ENCODE results near the gene DOC2A.

DOC2A gene

DNA sequence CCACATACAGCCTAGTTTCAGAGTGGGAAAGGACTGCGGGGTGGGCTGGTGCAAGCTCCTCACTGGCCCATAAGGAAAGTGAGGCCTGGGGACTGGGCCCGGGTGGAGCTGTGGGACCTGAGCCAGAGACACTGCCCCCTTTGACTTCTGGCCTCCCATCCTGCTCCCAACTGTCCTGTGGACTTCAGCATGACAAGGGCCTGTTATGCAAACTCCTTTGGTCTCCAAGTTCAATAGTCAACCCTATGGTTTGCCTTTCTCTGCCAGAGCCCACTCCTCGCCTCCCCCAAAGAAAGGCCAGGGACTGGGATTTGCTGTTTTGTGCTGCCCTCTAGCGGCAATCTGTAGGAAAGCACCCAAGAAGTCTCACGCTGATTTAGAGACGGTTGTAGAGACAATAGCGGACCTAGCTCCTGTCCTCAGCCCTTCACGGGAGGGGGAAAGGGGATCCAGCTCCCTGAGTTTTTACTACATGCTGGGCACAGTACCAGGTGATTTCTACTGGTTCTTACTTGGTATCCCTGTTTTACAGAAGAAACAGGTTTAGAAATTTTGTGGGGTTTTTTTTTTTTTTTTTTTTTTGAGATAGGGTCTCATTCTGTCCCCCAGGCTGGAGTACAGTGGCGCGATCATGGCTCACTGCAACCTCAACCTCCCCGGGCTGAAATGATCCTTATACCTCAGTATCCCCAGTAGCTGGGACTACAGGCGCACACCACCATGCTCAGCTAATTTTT, 21.4 kb upstream of the DOC2A start:
- peak; percentile 81 for DNase-seq (ENCODE audit: low read depth)
- TF ChIP-seq, protein P1, sequence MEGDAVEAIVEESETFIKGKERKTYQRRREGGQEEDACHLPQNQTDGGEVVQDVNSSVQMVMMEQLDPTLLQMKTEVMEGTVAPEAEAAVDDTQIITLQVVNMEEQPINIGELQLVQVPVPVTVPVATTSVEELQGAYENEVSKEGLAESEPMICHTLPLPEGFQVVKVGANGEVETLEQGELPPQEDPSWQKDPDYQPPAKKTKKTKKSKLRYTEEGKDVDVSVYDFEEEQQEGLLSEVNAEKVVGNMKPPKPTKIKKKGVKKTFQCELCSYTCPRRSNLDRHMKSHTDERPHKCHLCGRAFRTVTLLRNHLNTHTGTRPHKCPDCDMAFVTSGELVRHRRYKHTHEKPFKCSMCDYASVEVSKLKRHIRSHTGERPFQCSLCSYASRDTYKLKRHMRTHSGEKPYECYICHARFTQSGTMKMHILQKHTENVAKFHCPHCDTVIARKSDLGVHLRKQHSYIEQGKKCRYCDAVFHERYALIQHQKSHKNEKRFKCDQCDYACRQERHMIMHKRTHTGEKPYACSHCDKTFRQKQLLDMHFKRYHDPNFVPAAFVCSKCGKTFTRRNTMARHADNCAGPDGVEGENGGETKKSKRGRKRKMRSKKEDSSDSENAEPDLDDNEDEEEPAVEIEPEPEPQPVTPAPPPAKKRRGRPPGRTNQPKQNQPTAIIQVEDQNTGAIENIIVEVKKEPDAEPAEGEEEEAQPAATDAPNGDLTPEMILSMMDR (conservative IDR thresholded peaks at IDR 0.05; ENCODE audit: low read depth, low read length): peak; percentile 83

DNA sequence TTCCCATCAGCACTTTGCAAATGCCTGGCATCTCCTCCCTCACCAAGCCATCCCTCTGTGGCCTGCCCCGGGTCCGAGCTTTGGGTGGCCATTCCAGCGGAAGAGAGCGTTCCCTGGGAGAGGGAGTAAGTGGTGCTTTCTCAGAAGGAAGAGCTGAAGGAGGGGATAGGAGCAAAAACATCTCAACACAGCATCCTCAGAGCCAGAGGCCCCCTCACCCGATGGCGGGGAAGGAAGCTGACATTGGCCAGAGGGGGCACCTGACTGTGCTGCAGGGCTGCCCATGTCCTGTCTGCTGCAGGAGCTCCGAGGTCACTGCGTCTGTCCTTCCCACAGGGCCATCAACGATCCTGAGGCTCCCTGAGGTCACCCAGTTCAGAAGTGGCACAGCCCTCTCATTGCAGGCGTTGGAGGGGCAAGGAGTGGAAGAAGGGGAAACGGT, 20.7 kb upstream of the DOC2A start:
- TF ChIP-seq, protein P1 (conservative IDR thresholded peaks at IDR 0.05; ENCODE audit: low read depth, low read length): no peak
- DNase-seq (ENCODE audit: low read depth): no peak
- no peak overlapping the region for H3K4me3 ChIP-seq (ENCODE audit: low read depth, low read length)

More for the DNA sequence above, 21.4 kb upstream of the DOC2A start:
- H3K4me3 ChIP-seq (ENCODE audit: low read depth, low read length): no peak overlapping the region

DNA sequence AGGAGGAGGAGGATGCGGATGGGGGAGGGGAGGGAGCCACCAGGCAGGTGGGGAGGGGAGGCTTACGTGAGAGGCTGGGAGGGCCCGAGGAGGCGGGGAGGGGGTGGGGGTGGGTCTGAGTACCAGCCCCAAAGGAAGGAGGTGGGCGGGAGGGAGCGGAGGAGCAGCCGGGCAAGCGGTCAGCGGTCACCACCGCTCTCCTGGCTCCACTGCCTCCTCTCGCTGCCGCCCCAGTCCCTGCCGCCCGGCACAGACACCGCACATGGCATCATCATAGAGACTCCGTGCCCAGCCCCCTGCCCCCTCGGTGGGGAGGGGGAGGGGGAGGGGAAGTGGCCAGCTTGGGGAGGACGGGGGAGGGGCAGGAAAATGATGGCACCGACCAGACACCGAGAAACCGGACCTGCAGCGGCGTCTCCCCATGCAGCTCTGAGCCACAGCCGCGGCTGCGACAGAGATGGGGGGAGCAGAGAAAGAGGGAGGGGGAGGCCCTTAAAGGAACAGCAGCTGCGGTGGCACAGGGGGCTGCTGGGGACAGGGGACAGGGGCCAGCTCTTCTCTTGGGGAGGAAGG, 20.1 kb upstream of the DOC2A start, which contains the start of gene TLCD3B:
Gene TLCD3B (minus strand): TSS at position 431 of the 573 bp plus-strand sequence. CDS start 744 bp downstream, outside the sequence.
- TF ChIP-seq, protein P1 (conservative IDR thresholded peaks at IDR 0.05; ENCODE audit: low read depth, low read length): no peak
- DNase-seq (ENCODE audit: low read depth): no peak
- H3K4me3 ChIP-seq (ENCODE audit: low read depth, low read length): no peak within 1 kb of the TSS

GRCh38 chr16:30030011-30030685, 19.3 kb upstream of the DOC2A start:
- no peak overlapping the region for H3K4me3 ChIP-seq (ENCODE audit: low read depth, low read length)
- no peak for DNase-seq (ENCODE audit: low read depth)
- TF ChIP-seq, protein P1 (conservative IDR thresholded peaks at IDR 0.05; ENCODE audit: low read depth, low read length): no peak

- H3K4me3 ChIP-seq (ENCODE audit: low read depth, low read length): no peak overlapping the region
- no peak for DNase-seq (ENCODE audit: low read depth)
These were observed 17.7 kb upstream of the DOC2A start for GRCh38 chr16:30028438-30029076.

More at GRCh38 chr16:30028438-30029076, 17.7 kb upstream of the DOC2A start:
- TF ChIP-seq, protein P1 (conservative IDR thresholded peaks at IDR 0.05; ENCODE audit: low read depth, low read length): no peak

All from choroid plexus epithelial cell (primary cell).